ENCODE measurements around the gene SYTL2.
A peak's percentile ranks its signal among the peaks of the same experiment; 100 is the strongest.

The SYTL2 gene

DNA sequence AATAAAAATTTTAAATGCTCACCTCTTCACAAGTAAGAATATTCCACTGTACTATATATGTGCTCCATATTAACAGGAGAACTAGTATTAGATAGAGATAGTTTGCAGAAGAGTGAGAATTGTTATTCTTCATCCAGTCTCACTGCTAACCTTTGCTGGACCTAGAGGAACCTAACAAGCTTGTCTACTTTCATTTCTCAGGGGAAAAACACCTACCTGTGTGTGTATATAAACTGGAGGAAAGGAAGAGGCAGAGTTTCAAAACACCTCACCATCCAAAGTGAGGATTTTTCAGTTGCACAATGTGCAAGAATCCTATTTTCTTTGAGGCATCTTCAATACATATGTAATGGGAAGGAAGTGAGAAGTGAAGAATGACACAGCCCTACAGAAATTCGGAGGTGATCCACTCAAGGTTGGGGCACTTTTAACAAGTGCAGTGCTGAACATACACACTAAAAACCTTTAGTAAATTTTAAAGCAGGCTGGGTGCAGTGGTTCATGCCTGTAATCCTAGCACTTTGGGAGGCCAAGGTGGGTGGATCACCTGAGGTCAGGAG lies 52.4 kb downstream of the SYTL2 start:
- no peak for DNase-seq (ENCODE audit: low spot score)

DNA sequence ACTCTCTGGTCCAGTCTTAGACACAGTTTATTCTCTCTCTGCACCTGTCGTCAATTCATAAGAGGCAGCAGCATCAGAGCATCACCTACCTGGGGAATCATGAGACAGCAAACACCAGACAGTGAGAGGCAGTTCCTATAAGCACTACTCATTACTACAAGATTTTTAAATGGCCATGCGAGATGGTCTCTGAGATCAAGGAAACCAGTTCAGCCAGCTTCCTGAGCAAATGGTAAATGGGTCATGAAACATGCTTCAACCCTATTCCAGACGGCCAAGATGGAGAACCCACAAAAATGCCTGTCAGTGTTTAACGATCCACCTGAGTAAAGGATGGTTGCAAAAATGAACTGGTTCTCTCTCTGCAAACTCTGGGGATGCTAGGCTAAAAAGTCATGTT lies 52.9 kb downstream of the SYTL2 start:
- no peak for DNase-seq (ENCODE audit: low spot score)

DNA sequence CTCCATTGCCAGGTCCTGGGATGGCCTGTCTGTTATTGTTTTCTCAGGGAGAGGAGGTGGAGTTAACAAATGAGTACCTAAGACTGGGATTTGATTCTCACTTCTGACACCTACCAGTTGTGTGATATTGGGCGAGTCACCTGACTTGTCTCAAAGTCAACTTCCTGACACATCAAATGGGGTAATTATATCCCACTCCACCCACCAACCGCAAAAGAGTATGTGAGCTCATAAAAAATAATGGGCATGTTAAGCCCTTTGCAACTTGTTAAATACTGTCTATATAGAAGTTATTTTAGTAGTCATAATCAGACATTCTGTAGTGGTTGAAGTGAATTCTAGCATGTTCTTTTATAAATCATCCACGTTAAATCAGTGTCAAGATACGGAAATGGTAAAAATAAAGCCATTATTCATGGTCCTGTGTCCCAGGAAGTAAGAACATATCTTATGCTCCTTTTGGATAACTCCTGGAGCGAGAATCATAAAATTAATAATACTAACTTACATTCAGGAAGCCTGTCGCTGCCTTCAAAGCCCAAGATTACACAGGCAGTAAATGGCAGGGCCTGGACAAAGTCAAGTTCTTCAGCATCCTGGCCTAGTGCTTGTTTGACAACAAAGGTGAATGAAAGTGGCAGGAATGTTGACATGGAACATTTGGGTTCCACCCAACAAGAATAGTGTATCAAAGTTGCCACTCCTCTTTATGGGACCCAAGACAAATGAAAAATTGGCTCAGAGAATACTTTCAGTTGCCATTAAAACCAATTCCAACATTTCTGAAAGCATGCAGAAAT lies 54.3 kb downstream of the SYTL2 start:
- no peak for DNase-seq (ENCODE audit: low spot score)

DNA sequence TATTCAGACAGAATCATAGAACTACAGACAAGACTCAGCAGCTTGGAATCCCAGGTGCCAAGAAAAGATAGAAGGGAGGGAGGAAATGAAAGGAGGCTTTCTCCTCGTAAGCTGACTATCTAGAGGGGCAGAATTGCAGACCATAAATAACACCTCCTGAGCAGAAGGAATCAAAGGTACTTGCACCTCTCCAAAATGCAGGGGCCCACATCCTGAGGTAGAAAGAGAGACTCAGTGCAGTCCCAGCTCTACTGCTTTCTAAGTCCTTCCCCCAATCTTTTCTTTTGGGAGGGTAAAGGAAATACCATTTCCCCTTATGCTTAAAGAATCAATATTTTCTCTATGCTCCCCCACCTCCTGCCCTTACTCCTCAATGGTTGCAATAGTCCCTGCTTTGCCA lies 55.2 kb downstream of the SYTL2 start:
- DNase-seq (ENCODE audit: low spot score): no peak

DNA sequence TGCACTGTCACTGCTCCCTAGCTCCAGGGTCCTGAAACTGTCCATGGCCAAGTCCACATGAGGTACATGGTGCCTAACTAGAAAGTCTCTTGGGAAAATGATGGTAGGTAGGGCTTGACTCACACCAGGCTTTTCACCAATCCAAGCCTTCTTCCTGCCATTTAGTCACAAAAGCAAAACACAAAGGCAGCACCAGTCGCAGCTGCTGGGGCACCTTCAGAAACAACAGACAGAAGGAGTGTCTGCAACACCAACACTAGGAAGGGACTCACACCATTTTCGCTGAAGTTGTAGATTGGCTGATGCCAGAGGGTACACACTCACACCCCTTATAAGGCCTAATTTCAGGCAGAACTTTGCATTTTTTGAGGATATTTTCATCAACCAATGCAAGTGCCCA lies 55.7 kb downstream of the SYTL2 start:
- no peak for DNase-seq (ENCODE audit: low spot score)

GRCh38 chr11:85752890-85753581 lies 57.9 kb downstream of the SYTL2 start:
- no peak for DNase-seq (ENCODE audit: low spot score)

GRCh38 chr11:85752201-85752889 lies 58.6 kb downstream of the SYTL2 start:
- DNase-seq (ENCODE audit: low spot score): no peak

DNA sequence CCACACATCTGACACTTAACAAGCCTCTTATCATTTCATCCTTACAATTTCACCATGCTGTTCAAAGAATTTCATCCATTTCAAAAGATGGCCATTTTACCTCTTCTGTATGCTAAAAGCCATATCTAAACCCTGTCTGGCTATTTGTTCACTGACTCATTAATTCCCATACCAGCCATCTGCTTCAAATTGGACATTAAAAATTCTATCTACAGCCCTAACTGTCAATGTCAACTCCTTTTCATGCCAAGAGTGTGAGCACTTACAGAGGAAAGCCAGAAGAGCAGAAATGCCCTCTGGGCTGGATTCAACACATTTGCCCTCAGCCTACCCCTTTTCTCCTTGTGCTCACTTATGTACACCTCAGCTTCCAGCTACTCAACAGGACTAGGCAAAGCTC lies 59.2 kb downstream of the SYTL2 start:
- peak; percentile 7 for DNase-seq (ENCODE audit: low spot score)

GRCh38 chr11:85750646-85751045 lies 60.3 kb downstream of the SYTL2 start:
- no peak for DNase-seq (ENCODE audit: low spot score)

DNA sequence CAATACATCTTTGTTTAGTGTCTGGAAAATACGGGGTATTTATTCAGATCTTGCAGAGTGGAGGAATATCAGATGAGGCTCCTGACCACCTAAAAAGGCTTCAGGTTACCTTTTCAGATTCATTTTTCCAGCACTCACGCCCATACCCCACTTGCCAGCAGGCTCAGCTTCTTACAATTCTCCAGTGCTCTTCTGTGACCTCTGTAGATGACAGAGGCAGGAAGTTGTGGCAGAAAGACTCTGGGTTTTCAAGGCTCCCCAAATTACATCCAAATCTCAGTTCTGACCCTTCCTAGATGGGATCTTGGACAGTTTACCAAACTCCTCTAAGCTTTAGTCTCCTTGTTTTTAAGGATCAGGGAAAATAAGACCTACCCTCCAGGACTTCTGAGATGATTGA lies 61.1 kb downstream of the SYTL2 start:
- no peak for DNase-seq (ENCODE audit: low spot score)

GRCh38 chr11:85749287-85749834 lies 61.6 kb downstream of the SYTL2 start:
- no peak for DNase-seq (ENCODE audit: low spot score)

DNA sequence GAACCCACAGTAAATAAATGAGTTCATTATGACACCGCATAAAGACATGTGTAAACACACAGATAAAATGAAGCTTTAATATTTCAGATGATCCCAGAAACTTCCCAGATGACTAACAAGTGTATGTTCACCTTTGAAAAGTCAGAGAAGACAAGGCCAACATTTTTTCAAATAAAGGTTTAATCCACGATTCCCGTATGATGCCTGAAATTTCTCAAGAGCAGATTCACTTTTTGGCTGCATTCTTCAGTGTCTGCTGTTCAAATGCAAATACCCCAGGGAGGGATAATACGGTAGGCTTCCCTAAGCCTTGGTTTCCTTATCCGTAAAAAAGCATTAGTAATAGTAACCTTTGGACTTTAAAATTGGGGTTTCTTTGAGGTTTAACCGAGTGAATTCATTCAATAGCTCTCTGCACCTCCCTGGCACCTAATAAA lies 62.5 kb downstream of the SYTL2 start:
- DNase-seq (ENCODE audit: low spot score): no peak

GRCh38 chr11:85746670-85747069 lies 64.3 kb downstream of the SYTL2 start:
- no peak for DNase-seq (ENCODE audit: low spot score)

GRCh38 chr11:85745626-85746025 lies 65.3 kb downstream of the SYTL2 start:
- DNase-seq (ENCODE audit: low spot score): no peak

GRCh38 chr11:85742873-85743275 lies 68.1 kb downstream of the SYTL2 start:
- no peak for DNase-seq (ENCODE audit: low spot score)

DNA sequence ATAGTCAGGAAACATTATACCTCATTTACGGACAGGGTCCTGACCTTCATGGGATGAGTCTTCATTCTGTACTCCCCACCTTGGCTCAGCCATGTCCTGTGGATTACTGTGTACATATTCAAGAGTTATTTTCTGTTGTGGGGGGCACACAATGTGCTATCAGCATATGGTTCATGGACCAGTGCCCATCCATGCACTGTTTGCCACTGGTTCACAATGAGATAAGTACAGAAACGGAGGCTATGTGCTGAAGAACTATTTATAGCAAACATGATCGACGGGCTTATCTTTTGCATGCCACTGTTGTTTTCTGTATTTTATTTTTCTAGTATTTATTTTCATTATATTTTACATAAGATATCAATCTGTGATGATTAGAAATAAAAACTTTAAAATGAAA lies 68.6 kb downstream of the SYTL2 start:
- DNase-seq (ENCODE audit: low spot score): no peak

DNA sequence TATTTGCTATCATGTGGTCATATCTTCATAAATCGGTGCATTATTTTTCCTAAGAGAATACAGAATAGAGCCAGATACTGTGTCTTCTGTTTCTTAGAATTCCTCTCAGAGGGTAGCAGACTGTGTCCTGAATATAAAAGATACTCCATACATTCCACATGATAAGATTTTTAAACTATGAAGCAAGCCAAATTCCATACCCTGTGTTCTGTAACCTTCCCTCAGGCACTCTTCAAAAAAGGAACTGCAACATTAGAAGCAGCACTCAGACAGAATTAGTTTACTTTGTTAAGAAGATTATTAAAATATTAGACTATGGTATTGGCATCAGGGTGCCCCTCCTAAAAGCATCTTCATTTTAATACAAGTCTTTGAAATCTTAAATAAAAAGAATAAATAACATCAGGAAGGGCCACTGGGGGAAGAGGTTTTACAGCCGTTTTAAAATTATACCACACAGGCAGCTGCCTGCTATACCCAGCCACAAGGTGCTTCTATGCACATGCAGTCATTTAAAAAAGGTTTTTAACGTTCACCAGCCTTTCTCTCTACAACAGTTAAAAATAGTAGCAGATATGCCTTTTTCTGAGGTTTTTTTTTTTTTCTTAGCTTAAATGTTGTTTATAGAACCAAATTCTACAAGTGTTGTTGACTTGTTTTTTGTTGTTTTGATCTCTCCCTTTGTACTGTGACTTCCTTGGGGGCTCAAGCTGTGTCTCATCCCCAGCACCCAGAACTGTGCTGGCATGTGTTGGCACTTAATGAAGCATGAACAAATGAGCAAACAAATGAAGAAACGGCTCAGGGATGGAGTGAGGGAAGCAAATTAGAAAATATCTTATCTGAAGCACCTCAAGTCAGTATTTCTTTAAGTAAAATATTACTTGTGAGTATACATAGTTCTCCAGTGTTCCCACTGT lies 70.2 kb downstream of the SYTL2 start:
- DNase-seq (ENCODE audit: low spot score): no peak

DNA sequence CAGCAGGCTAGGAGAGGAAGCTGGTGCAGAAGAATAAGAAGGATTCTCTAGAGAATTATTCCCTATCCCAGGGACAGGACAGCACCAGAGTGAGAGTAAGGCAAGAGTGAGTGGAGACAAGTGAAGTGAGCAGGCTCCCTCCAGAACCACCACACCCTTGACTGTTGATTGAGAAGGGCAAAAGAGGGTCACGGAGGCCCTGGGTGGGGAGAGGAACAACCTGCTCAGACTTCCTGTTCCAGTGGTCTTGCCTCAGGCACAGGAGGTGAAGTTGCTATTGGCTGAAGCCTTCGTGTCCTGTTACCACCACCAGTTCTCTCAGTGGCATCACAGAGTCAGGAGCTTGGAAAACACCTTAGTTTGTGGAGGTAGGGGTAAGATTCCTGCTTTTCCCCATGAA lies 73.2 kb downstream of the SYTL2 start:
- no peak for DNase-seq (ENCODE audit: low spot score)

- no peak for DNase-seq (ENCODE audit: low spot score)
Observed at GRCh38 chr11:85735876-85736460, 75.0 kb downstream of the SYTL2 start.

DNA sequence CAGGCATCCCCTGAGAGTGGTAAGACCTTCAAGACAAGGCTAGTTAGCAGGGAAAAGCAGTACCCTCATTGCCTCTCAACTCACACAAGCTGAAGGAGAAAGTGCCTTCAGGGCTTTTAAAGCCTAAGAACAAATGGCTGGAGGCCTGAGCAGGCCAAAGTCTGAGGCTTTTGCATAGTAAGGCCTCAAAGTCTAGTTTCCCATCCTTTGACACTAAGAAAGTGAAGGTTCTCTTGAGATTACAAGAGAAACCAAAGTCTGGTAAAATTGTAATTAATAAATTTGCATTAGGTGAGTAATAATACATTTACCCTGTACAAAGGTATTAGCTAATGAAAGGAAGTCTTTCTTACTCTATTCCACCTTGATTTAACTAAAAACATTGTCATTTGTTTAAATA lies 78.0 kb downstream of the SYTL2 start:
- DNase-seq (ENCODE audit: low spot score): no peak

DNA sequence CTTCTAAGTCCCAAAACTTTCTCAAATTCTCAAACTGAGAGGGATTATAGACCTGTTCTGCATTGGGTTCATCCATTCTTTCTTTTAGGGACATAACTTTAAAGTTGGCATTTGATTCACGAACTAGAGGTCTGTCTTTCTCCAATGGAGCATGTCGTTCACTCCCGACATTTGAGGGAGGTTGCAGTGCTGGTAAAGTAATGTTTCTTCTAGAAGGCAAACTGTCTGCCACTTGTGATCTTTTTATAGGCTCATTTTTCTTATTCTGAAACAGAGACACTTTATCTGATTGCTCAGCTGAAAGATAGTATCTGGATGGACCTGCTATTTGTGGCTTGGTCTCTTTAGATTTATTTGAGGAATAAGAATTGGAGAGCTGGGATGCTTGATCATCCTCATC lies 84.6 kb downstream of the SYTL2 start:
- no peak for DNase-seq (ENCODE audit: low spot score)
